Psoas muscle (tissue), 8 donors: Measurements from ENCODE around the gene DEUP1. TPM values are rescaled to one million over a fixed set of nuclear protein-coding genes. Genes with fewer than 3 reads are reported as not detected.

Experiments
- ATAC-seq, 4 donors: fragments of 200-7000 bp; cut with Tn5 transposase; one replicate each; pipeline ENCODE4 v1.9.1; 2020; ENCODE audit warnings: moderate library complexity in 3 of 4, mild to moderate bottlenecking in 2 of 4
- DNase-seq, 2 donors: peaks; one replicate each; pipeline ENCODE4 v3.0.0-alpha.2; 2020
- H3K27ac ChIP-seq: fragments of 200-600 bp; one replicate; pipeline ENCODE4 v1.8.0; 2022
- H3K27me3 ChIP-seq, 3 donors: fragments of 200-600 bp in 1 of 3; one replicate each; pipeline versions ENCODE4 v1.6.1 to v1.8.0; 2013 to 2022; ENCODE audit warnings: low read length in 2 of 3, mild to moderate bottlenecking in 2 of 3, moderate library complexity in 1 of 3; ENCODE audit not compliant: insufficient read depth in 3 of 3
- H3K36me3 ChIP-seq, 2 donors: fragments of 200-600 bp in 1 of 2; one replicate each; pipeline versions ENCODE4 v1.6.1 to v1.8.0; 2013 to 2022; ENCODE audit warnings: low read depth in 1 of 2, mild to moderate bottlenecking in 1 of 2, moderate library complexity in 1 of 2; ENCODE audit not compliant: insufficient read depth in 1 of 2
- H3K4me1 ChIP-seq: fragments of 200-600 bp; one replicate; pipeline ENCODE4 v1.8.0; 2022
- H3K4me3 ChIP-seq: fragments of 200-600 bp; one replicate; pipeline ENCODE4 v1.8.0; 2022; ENCODE audit warnings: mild to moderate bottlenecking
- H3K9me3 ChIP-seq: fragments of 200-600 bp; one replicate; pipeline ENCODE4 v1.8.0; 2022
- WGBS, 3 donors: extraction: QIAGEN DNeasy Blood & Tissue Kit; methylation state at CpG; one replicate each; pipeline versions ENCODE4 v1.1.6 to v1.1.7; 2013; 5-methylcytosine and 5-hydroxymethylcytosine counted together
- intact Hi-C, 2 donors: fragments of 100-400 bp; cut with DNase I; formaldehyde crosslinking; loops; one replicate each; pipeline versions ENCODE4 v1.11.0 to v1.14.2; 2022
- polyA plus RNA-seq, 3 donors: library from polyadenylated mRNA; stranded (reverse); fragments of 200-250 nt; gene quantifications; one replicate each; pipeline ENCODE4 v1.2.3, GENCODE V29; 2013
- total RNA-seq, 4 donors: library from RNA; stranded (reverse); fragmentation: NEBNext Ultra II Directional in 2 of 4; extraction: Animal tissue kit (Norgen Biotek cat#: 25700) in 2 of 4; gene quantifications; one replicate each; pipeline versions ENCODE4 v1.2.1 to v1.2.4, GENCODE V29; 2021 to 2023
- TF ChIP-seq, protein P1 (sequence below): fragments of 200-600 bp; IDR thresholded peaks from one replicate; pipeline ENCODE4 v1.8.0; 2022; ENCODE audit warnings: antibody characterized with exemption
- donor health status: healthy with polysubstance abuse.
- donor health status: DM: no; HTN: no; CAD: no; lungs with moderate emphysema.
- donor health status: Bipolar disorder and iron deficiency.
- donor health status: healthy.
- donor health status: DM: yes; HTN: yes; CAD: no.
- donor health status: DM: no; HTN: no; CAD: no.
- donor health status: DM: no; HTN: no; CAD: no.
- donor health status: DM: yes; HTN: yes; CAD: no.

The DEUP1 gene
- total and polyA plus RNA-seq, 7 donors = not detected

DNA sequence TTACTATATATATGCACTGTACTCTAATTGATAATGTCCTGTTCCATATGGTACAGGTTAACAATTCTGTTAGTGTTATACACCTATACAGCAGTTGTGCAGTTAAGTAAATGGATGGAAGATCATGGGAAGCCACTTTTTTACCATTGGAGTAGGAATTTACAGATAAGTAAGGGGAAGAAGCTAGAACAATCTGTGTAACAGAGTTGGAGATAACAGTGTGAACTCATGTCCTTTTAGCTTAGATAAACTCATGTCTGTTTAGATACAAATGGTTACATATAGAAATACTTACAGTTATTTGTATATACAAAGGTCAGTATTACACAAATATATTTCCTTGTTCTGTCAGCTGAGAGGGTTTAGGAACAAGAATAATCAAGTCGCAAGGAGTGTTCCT is 6.8 kb upstream of the DEUP1 start:
- DNase-seq (no peak), ATAC-seq (no peak)
- Histone ChIP-seq H3K27me3 (no peaks in the 10 kb centered on the region), H3K9me3 (no peaks in the 10 kb centered on the region), H3K4me1 (no peaks in the 10 kb centered on the region), H3K4me3 (no peak overlapping the region), H3K36me3 (no peaks in the 10 kb centered on the region), H3K27ac (no peak overlapping the region)
- intact Hi-C loops = no loop called here
- 88 to 94% (median 89%) methylated on average over 1 of the region's 1 CpG for WGBS, 3 donors
- TF ChIP-seq, protein P1, sequence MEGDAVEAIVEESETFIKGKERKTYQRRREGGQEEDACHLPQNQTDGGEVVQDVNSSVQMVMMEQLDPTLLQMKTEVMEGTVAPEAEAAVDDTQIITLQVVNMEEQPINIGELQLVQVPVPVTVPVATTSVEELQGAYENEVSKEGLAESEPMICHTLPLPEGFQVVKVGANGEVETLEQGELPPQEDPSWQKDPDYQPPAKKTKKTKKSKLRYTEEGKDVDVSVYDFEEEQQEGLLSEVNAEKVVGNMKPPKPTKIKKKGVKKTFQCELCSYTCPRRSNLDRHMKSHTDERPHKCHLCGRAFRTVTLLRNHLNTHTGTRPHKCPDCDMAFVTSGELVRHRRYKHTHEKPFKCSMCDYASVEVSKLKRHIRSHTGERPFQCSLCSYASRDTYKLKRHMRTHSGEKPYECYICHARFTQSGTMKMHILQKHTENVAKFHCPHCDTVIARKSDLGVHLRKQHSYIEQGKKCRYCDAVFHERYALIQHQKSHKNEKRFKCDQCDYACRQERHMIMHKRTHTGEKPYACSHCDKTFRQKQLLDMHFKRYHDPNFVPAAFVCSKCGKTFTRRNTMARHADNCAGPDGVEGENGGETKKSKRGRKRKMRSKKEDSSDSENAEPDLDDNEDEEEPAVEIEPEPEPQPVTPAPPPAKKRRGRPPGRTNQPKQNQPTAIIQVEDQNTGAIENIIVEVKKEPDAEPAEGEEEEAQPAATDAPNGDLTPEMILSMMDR = no peak

DNA sequence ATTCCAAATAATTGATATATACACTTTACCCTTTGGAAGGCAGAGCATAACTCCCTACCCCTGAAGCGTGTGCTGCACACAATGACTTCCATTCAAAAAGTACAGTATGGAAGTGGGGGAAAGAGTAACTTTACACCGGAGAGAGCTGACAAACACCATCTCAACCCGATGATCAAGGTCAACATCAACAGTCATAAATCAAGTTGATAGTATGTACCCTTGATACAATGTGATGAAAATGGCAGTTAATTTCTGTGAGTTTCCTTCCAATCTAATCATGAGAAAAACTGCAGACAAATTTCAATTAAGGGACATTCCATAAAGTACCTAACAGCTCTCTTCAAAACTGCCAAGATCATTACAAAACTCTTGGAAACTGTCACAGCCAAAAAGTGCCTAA is 6.0 kb upstream of the DEUP1 start:
- 38 to 48% (median 42%) methylated on average over 3 of the region's 3 CpGs for WGBS, 3 donors
- no peak overlapping the region for H3K27ac ChIP-seq
- H3K9me3 ChIP-seq = no peaks in the 10 kb centered on the region
- DNase-seq (no peak), ATAC-seq (no peak)
- peaks cover 0 to 3% (median 0%) of the 10 kb centered on the region in 3 donors for H3K27me3 ChIP-seq
- no peaks in the 10 kb centered on the region for H3K36me3 ChIP-seq
- intact Hi-C loops = no loop called here
- no peaks in the 10 kb centered on the region for H3K4me1 ChIP-seq
- TF ChIP-seq, protein P1 = no peak
- no peak overlapping the region for H3K4me3 ChIP-seq

DNA sequence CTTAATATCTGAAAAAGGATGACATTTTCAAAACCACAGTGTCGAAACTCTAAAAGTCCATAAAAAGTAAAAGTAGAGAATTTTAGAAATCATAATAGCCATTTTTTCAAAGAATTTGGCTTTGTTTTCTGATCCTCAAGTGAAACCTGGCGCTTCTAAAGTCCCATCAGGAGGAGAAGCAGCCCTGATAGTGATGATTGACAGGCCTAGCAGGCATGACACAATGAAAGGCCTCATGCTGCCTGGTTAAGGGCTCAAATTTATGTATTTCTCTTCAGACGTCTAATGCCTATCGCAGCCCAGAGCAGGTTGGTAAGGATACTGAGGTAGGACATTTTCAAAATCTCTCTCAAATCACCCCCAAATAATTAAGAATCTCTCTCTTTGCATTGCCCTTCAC is 3.9 kb upstream of the DEUP1 start:
- intact Hi-C loops = no loop called here
- H3K9me3 ChIP-seq = no peaks in the 10 kb centered on the region
- H3K27ac ChIP-seq = no peak overlapping the region
- H3K4me3 ChIP-seq = no peak overlapping the region
- H3K4me1 ChIP-seq = no peaks in the 10 kb centered on the region
- H3K27me3 ChIP-seq = peaks cover 0 to 22% (median 7%) of the 10 kb centered on the region in 3 donors
- ATAC-seq = no peak
- no peak for DNase-seq
- H3K36me3 ChIP-seq = no peaks in the 10 kb centered on the region
- TF ChIP-seq, protein P1 = no peak
- 85 to 90% (median 89%) methylated on average over 4 of the region's 4 CpGs for WGBS, 3 donors

- TF ChIP-seq, protein P1 = no peak
- Histone ChIP-seq H3K27me3 (peaks cover 3 to 41% (median 7%) of the 10 kb centered on the region in 3 donors), H3K27ac (no peak overlapping the region), H3K4me1 (no peaks in the 10 kb centered on the region), H3K36me3 (no peaks in the 10 kb centered on the region), H3K9me3 (no peaks in the 10 kb centered on the region), H3K4me3 (peak overlapping the region; percentile 36)
- no peak for DNase-seq
- intact Hi-C loops = no loop called here
- no peak for ATAC-seq
- WGBS, 3 donors = 4 to 6% (median 5%) methylated on average over 16 of the region's 16 CpGs
These were observed 551 bp upstream of the DEUP1 start for GRCh38 chr11:93329936-93330445.

DNA sequence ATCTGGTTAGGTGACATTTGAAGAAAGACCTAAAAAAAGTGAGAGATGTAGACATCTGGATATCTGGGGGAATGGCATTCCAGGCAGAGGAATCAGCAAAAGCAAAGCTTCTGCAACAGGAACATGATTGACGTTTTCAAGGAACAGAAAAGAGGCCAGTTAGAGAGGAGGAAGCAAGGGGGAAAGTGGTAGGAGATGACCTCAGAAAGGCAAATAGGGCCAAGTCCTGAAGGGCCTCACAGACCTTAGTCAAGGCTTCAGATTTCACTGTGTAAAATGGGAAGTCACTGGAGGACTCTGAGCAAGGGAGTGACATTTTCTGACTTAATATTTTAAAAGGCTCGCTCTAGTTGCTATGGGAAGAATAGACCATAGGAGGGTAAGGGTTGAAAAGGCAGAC is 9.7 kb downstream of the DEUP1 start:
- Histone ChIP-seq H3K27ac (no peak overlapping the region), H3K36me3 (no peaks in the 10 kb centered on the region), H3K4me3 (no peak overlapping the region), H3K9me3 (no peaks in the 10 kb centered on the region), H3K27me3 (no peaks in the 10 kb centered on the region), H3K4me1 (no peaks in the 10 kb centered on the region)
- TF ChIP-seq, protein P1 = no peak
- ATAC-seq (no peak), DNase-seq (no peak)
- intact Hi-C loops = no loop called here
- 47 to 53% (median 52%) methylated on average over 2 of the region's 2 CpGs for WGBS, 3 donors
